ENCODE measurements around the gene ATXN3L. TPM values are rescaled to one million over a fixed set of nuclear protein-coding genes. Genes with fewer than 3 reads are reported as not detected.

ATXN3L gene
- total and polyA plus RNA-seq, 4 donors, result not detected

- no peak overlapping the region for H3K27ac ChIP-seq (ENCODE audit: low read depth in 1 of 2, low read length in 2 of 2)
- no peaks in the 10 kb centered on the region for H3K9me3 ChIP-seq (ENCODE audit: control insufficient read depth in 4 of 4, low read length in 3 of 4)
- H3K36me3 ChIP-seq (ENCODE audit: control insufficient read depth in 4 of 4, insufficient read depth in 3 of 4, low read depth in 1 of 4, low read length in 3 of 4), result no peaks in the 10 kb centered on the region
- H3K4me3 ChIP-seq (ENCODE audit: low read depth in 1 of 3, low read length in 3 of 3), result no peak overlapping the region
- no peak for DNase-seq (ENCODE audit: low spot score)
- H3K9ac ChIP-seq (ENCODE audit: low read depth in 1 of 2, low read length in 2 of 2), result no peak overlapping the region
- no peaks in the 10 kb centered on the region for H3K27me3 ChIP-seq (ENCODE audit: control insufficient read depth in 4 of 4, insufficient read depth in 4 of 4, low read length in 3 of 4)
- TF ChIP-seq GABPA (IDR thresholded peaks at IDR 0.05 in 1 of 2, conservative IDR thresholded peaks at IDR 0.05 in 1 of 2) (no peak), RAD21 (IDR thresholded peaks at IDR 0.05) (no peak), MAX (IDR thresholded peaks at IDR 0.05) (no peak), CTCF (IDR thresholded peaks at IDR 0.05; ENCODE audit: low read depth, low read length, missing input control) (no peak), YY1 (IDR thresholded peaks at IDR 0.05) (no peak), JUND (IDR thresholded peaks at IDR 0.05) (no peak), FOXA1 (IDR thresholded peaks at IDR 0.05) (no peak), SP1 (IDR thresholded peaks at IDR 0.05) (no peak), REST (IDR thresholded peaks at IDR 0.05) (no peak), TAF1 (conservative IDR thresholded peaks at IDR 0.05) (no peak), HNF4G (IDR thresholded peaks at IDR 0.05) (no peak), FOXA2 (IDR thresholded peaks at IDR 0.05) (no peak), RXRA (IDR thresholded peaks at IDR 0.05) (no peak), EGR1 (IDR thresholded peaks at IDR 0.05; ENCODE audit: low read depth in 2 of 2) (no peak), NR2F2 (IDR thresholded peaks at IDR 0.05) (no peak), HNF4A (conservative IDR thresholded peaks at IDR 0.05) (no peak), ATF3 (IDR thresholded peaks at IDR 0.05) (no peak), ZBTB33 (IDR thresholded peaks at IDR 0.05) (no peak)
- no peaks in the 10 kb centered on the region for H3K4me1 ChIP-seq (ENCODE audit: control insufficient read depth in 4 of 4, insufficient read depth in 4 of 4, low read length in 3 of 4)
- WGBS, result 88% methylated on average over 5 of the region's 5 CpGs
Measured at GRCh38 chrX:13295841-13296240, 24.0 kb downstream of the ATXN3L start.

All from liver (tissue), 9 donors.